OCI-LY7 (cell line): Measurements from ENCODE around the gene RELB. TPM values are rescaled to one million over a fixed set of nuclear protein-coding genes. Genes with fewer than 3 reads are reported as not detected.

Experiments used
- BruUV-seq: library from RNA; stranded (reverse); fragments of 400-500 nt; replicated peaks from 2 replicates; lab custom pipeline; 2021; lab: Mats Ljungman, UMichigan
- CTCF ChIA-PET: fragments of 300-600 bp; sonication (Branson Sonifier 250); formaldehyde crosslinking; loops from one replicate; lab custom pipeline; 2022; ENCODE audit warnings: antibody characterized with exemption; ENCODE audit not compliant: unreplicated experiment; lab: Charles Lee
- POLR2A ChIA-PET: fragments of 300-600 bp; sonication (Branson Sonifier 250); formaldehyde crosslinking; loops from one replicate; lab custom pipeline; 2022; ENCODE audit warnings: antibody characterized with exemption; lab: Charles Lee
- DNase-seq: peaks from one replicate; pipeline ENCODE4 v3.0.0-alpha.2; 2015; ENCODE audit warnings: low spot score
- H2AFZ ChIP-seq: fragments of 200-600 bp; sonication (generic), shearing (Covaris generic); 2 replicates; pipeline ENCODE4 v1.6.1; 2014; ENCODE audit warnings: mild to moderate bottlenecking, antibody characterized with exemption, low read length, moderate library complexity
- H3K27ac ChIP-seq: fragments of 200-600 bp; sonication (generic); 2 replicates; pipeline ENCODE4 v1.5.1; 2014; ENCODE audit warnings: mixed run types, low read depth, mild to moderate bottlenecking, moderate library complexity, low read length, inconsistent platforms; ENCODE audit not compliant: poor library complexity, severe bottlenecking
- H3K36me3 ChIP-seq: fragments of 200-600 bp; sonication (generic); 2 replicates; pipeline ENCODE4 v1.6.1; 2014; ENCODE audit warnings: mild to moderate bottlenecking, antibody characterized with exemption, low read length, moderate library complexity, mixed read lengths; ENCODE audit not compliant: insufficient read depth
- H3K4me1 ChIP-seq: fragments of 200-600 bp; sonication (generic); 2 replicates; pipeline ENCODE4 v1.5.1; 2014; ENCODE audit warnings: mild to moderate bottlenecking, low read length; ENCODE audit not compliant: insufficient read depth, poor library complexity, severe bottlenecking
- H3K4me2 ChIP-seq: fragments of 200-600 bp; sonication (generic); 2 replicates; pipeline ENCODE4 v1.6.1; 2014; ENCODE audit warnings: mild to moderate bottlenecking, low read length
- H3K4me3 ChIP-seq: fragments of 200-600 bp; sonication (generic); 2 replicates; pipeline ENCODE4 v1.5.1; 2014; ENCODE audit warnings: mild to moderate bottlenecking, low read depth, low read length; ENCODE audit not compliant: poor library complexity, severe bottlenecking
- H3K79me2 ChIP-seq: fragments of 200-600 bp; sonication (generic); 2 replicates; pipeline ENCODE4 v1.6.1; 2016; ENCODE audit warnings: low read depth, mild to moderate bottlenecking, low read length, moderate library complexity, mixed read lengths; ENCODE audit not compliant: insufficient read depth
- H3K9me2 ChIP-seq: fragments of 200-600 bp; sonication (generic); 2 replicates; pipeline ENCODE4 v1.6.1; 2016; ENCODE audit warnings: mild to moderate bottlenecking, low read length, mixed read lengths; ENCODE audit not compliant: insufficient read depth
- H3K9me3 ChIP-seq: fragments of 200-600 bp; sonication (generic); 2 replicates; pipeline ENCODE4 v1.6.1; 2014; ENCODE audit warnings: mild to moderate bottlenecking, mixed run types, low read length, mixed read lengths
- H4K20me1 ChIP-seq: fragments of 200-600 bp; sonication (generic); 2 replicates; pipeline ENCODE4 v1.6.1; 2014; ENCODE audit warnings: mild to moderate bottlenecking, antibody characterized with exemption, low read length, moderate library complexity, mixed read lengths; ENCODE audit not compliant: insufficient read depth
- EZH2phosphoT487 ChIP-seq: fragments of 200-600 bp; sonication (generic); IDR thresholded peaks from 2 replicates; pipeline ENCODE4 v1.6.1; 2018; ENCODE audit warnings: low read depth, borderline replicate concordance, mild to moderate bottlenecking, mixed run types, antibody characterized with exemption, low read length, moderate library complexity, mixed read lengths
- intact Hi-C: fragments of 100-400 bp; cut with micrococcal nuclease; formaldehyde crosslinking; loops from one replicate; pipeline ENCODE4 v1.10.0; 2022; ENCODE audit not compliant: unreplicated experiment
- total RNA-seq, 2 experiments: library from RNA; depleted of rRNA in 1 of 2; stranded (reverse); fragments of >200 nt in 1 of 2; shearing (Covaris generic) in 1 of 2; gene quantifications; 2 replicates each; pipeline ENCODE4 v1.2.3, GENCODE V29; 2014 to 2022
- TF ChIP-seq, protein P1 (sequence below): fragments of 200-600 bp; sonication (generic); conservative IDR thresholded peaks from 2 replicates; pipeline ENCODE4 v1.5.1; 2014; ENCODE audit warnings: mild to moderate bottlenecking, antibody characterized with exemption, low read length, moderate library complexity, mixed read lengths

RELB gene
- total RNA-seq, 2 experiments from 2014 or later = 36.9 to 51.1 TPM

DNA sequence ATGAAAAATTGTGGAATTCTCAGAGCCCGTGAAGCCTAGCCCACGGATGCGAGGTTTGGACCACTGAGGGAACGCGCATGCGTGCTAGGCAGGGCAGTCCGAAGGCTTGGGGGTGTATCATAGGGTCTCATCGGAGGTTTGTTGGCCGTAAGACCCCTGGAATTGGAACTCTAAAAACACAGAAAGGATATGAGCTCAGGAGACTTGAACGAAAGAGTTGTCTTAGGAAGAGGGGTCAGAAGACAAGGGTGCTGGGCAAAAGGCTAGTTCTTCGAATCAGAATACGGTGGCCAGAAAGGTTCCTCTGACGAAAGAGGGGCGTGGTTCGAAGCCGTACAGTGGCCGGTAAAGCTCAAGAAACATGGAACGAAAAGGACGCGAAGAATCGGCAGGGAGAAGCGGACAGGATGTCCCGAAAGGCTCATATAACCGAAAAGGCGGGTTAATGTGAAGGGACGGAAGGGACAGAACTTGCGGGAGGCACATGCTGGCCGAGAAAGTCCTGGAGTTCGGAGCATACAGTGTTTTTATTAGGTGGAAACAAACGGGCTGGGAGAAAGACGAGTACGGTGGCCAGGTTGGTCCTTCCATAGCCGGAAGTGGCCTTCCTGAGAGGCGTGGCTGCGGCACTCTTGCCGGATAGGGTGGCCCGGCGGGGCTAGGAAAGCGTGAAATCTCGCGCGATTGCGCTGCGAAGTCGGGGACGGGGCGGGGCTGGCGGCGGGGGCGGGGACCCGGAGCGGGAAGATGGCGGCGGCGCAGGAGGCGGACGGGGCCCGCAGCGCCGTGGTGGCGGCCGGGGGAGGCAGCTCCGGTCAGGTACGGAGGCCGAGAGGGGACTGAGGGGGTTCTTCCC lies 46.4 kb upstream of the RELB start, which contains the start of gene CLPTM1:
Gene CLPTM1, plus strand, starts transcription at position 732 of the 856 bp plus-strand sequence. Its CDS starts 16 bp downstream, at position 748.
- Histone ChIP-seq H3K4me2 (peak within 1 kb of the TSS; percentile 81), H3K9me3 (no peaks in the 10 kb centered on the region), H3K79me2 (peaks cover 55% of the 10 kb centered on the region), H2AFZ (peak within 1 kb of the TSS; percentile 61), H3K36me3 (peaks cover 11% of the 10 kb centered on the region; the same call in 1 of the 2 replicates), H3K4me3 (peak within 1 kb of the TSS; percentile 75), H3K27ac (peak within 1 kb of the TSS; percentile 82), H3K9me2 (no peaks in the 10 kb centered on the region), H4K20me1 (no peaks in the 10 kb centered on the region), H3K4me1 (peaks cover 50% of the 10 kb centered on the region)
- DNase-seq = peak; percentile 97
- TF ChIP-seq, protein P1, sequence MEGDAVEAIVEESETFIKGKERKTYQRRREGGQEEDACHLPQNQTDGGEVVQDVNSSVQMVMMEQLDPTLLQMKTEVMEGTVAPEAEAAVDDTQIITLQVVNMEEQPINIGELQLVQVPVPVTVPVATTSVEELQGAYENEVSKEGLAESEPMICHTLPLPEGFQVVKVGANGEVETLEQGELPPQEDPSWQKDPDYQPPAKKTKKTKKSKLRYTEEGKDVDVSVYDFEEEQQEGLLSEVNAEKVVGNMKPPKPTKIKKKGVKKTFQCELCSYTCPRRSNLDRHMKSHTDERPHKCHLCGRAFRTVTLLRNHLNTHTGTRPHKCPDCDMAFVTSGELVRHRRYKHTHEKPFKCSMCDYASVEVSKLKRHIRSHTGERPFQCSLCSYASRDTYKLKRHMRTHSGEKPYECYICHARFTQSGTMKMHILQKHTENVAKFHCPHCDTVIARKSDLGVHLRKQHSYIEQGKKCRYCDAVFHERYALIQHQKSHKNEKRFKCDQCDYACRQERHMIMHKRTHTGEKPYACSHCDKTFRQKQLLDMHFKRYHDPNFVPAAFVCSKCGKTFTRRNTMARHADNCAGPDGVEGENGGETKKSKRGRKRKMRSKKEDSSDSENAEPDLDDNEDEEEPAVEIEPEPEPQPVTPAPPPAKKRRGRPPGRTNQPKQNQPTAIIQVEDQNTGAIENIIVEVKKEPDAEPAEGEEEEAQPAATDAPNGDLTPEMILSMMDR = no peak
- TF ChIP-seq EZH2phosphoT487 = no peak
- CTCF ChIA-PET = no interaction called here
- POLR2A ChIA-PET = interaction anchor here (0.6 to 1.0 kb wide), 2 partner anchors 46 to 80 kb away, joined by 3 to 4 read pairs; partner anchors contain the start of gene RELB
- intact Hi-C loops = loop anchor here (5.0 kb wide), 2 partner anchors 62 to 63 kb away; partner anchors contain the start of gene TOMM40
- TSS peak; percentile 99 for BruUV-seq

DNA sequence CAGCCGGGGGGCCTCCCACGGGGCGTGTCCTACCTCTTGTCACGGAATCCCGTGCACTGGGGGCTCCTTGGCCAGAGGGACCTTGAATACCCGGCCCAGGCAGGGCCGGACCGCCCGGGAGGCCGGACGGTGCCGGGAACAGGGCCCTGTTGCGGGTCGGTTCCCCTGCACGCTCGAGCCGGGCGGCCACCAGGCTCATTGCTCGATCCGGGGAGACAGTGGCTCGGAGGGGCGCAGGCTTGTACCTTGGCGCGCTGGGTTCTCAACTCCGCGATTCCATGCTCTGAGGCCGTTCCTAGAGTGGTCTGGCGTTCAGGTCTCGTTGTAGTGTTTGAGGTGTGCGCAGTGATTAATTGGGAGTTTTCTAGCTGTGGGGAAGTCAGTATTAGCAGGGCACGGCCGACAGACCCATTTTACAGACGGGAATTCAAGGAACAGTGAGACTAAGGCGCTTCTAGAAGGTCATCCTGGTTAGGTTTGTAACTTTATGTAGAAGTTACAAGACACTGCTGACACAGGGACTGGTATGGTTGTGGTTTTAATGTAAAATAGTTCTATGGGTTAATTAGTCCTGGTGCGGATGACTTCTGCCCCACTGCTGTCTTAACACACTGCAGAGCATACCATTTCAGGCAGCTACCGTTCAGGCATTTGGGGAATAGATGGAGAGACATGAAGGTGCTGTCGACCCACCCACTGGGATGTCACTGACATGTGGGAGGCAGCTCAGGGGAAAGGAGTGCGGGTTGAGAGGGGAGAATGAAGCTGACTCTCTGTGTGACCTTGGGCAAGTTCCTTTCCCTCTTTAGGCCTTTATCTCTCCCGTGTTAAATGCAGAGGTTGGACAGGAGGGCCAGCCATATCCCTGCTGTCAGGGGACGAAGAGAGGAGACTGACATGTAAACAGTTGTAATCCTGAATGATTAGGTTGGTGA lies 45.5 kb upstream of the RELB start:
- Histone ChIP-seq H3K4me1 (peaks cover 59% of the 10 kb centered on the region), H4K20me1 (no peaks in the 10 kb centered on the region), H2AFZ (no peak overlapping the region), H3K9me2 (no peaks in the 10 kb centered on the region), H3K4me2 (peak overlapping the region; percentile 81), H3K9me3 (no peaks in the 10 kb centered on the region), H3K79me2 (peaks cover 64% of the 10 kb centered on the region), H3K36me3 (peaks cover 20% of the 10 kb centered on the region; the same call in 1 of the 2 replicates), H3K4me3 (peak overlapping the region; percentile 75), H3K27ac (peak overlapping the region; percentile 82)
- BruUV-seq = TSS peak; percentile 51
- TF ChIP-seq, protein P1 = no peak
- no peak for TF ChIP-seq EZH2phosphoT487
- no peak for DNase-seq
- POLR2A ChIA-PET = interaction anchor here (0.7 to 1.0 kb wide), 2 partner anchors 16 to 45 kb away, joined by 4 to 5 read pairs; partner anchors contain the start of gene RELB
- CTCF ChIA-PET = interaction anchor here (1.0 kb wide), 1 partner anchor 15 kb away, joined by 3 read pairs; no protein-coding TSS in a partner anchor
- intact Hi-C loops = loop anchor here (5.0 kb wide), 2 partner anchors 62 to 63 kb away; partner anchors contain the start of gene TOMM40
